Uterus (tissue), 4 donors: Measurements from ENCODE around the gene TMEM132E. TPM values are rescaled to one million over a fixed set of nuclear protein-coding genes. Genes with fewer than 3 reads are reported as not detected.

Source experiments
- DNase-seq, 2 donors: peaks; one replicate each; pipeline ENCODE4 v3.0.0-alpha.2; 2019 to 2020
- H3K27ac ChIP-seq, 2 donors: fragments of 200-600 bp; sonication (generic); 1 replicate in 1 of 2; 2 replicates in 1 of 2; pipeline ENCODE4 v1.5.1; 2016 to 2018
- H3K27me3 ChIP-seq, 2 donors: fragments of 200-600 bp; sonication (generic); one replicate each; pipeline ENCODE4 v1.5.1; 2018 to 2019; ENCODE audit warnings: control low read depth in 1 of 2
- H3K36me3 ChIP-seq, 2 donors: fragments of 200-600 bp; sonication (generic); one replicate each; pipeline ENCODE4 v1.5.1; 2019; ENCODE audit warnings: control low read depth in 1 of 2
- H3K4me1 ChIP-seq, 2 donors: fragments of 200-600 bp; sonication (generic); one replicate each; pipeline ENCODE4 v1.5.1; 2018 to 2019; ENCODE audit warnings: control low read depth in 1 of 2
- H3K4me3 ChIP-seq, 2 donors: fragments of 200-600 bp; sonication (generic); 1 replicate in 1 of 2; 2 replicates in 1 of 2; pipeline ENCODE4 v1.5.1; 2018 to 2019; ENCODE audit warnings: mild to moderate bottlenecking in 1 of 2
- H3K9me3 ChIP-seq, 2 donors: fragments of 200-600 bp; sonication (generic); one replicate each; pipeline ENCODE4 v1.5.1; 2019; ENCODE audit warnings: control low read depth in 1 of 2
- POLR2A ChIP-seq, 2 donors: fragments of 450-650 bp; IDR thresholded peaks; one replicate each; pipeline ENCODE4 v1.6.1; 2016; ENCODE audit warnings: antibody characterized with exemption in 2 of 2, mild to moderate bottlenecking in 1 of 2, moderate library complexity in 1 of 2
- intact Hi-C: fragments of 100-400 bp; cut with DNase I; formaldehyde crosslinking; loops from one replicate; pipeline ENCODE4 v1.15.1; 2023; ENCODE audit warnings: low total_unique reads
- total RNA-seq, 4 donors: library from RNA; depleted of rRNA in 3 of 4; stranded (reverse); fragments of >200 nt in 3 of 4; gene quantifications; one replicate each; pipeline versions ENCODE4 v1.1.0 to v1.2.4, GENCODE V29; 2014 to 2023
- TF ChIP-seq, protein P1 (sequence below), 4 experiments: fragments of 200-600 bp in 2 of 4; fragments of 450-650 bp in 2 of 4; sonication (generic) in 2 of 4; IDR thresholded peaks; one replicate each; pipeline ENCODE4 v1.5.1; 2016 to 2019; ENCODE audit warnings: antibody characterized with exemption in 4 of 4, mild to moderate bottlenecking in 2 of 4, moderate library complexity in 1 of 4
- donor health status: DM: yes; HTN: yes; CAD: no.

The TMEM132E gene
- total RNA-seq, 4 donors from 2014 or later, result 0.90 TPM; not detected in 3

DNA sequence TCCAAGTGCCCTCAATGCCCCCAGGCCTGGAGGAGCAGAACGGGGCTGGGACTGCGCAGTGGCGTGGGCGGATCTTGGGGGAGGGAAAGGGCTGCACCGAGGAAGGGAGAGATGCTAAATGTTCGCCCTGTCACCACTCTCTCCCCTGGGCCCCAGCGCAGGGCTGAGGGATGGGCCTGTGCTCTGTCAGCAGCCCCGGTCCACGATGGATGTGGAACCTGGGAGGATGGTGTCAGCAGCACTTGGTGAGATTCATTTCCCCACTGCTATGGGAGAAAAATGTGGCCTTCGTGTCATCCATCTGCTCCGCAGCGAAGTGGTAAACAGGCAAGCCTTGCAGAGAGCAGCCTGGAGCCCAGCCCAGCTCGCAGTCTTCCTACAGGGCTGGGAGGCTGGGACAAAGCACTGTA lies 72.0 kb downstream of the TMEM132E start:
- Histone ChIP-seq H3K4me1 (no peaks in the 10 kb centered on the region), H3K4me3 (no peak overlapping the region), H3K9me3 (no peaks in the 10 kb centered on the region), H3K36me3 (no peaks in the 10 kb centered on the region), H3K27ac (no peak overlapping the region), H3K27me3 (no peaks in the 10 kb centered on the region)
- no peak for DNase-seq
- TF ChIP-seq, protein P1, sequence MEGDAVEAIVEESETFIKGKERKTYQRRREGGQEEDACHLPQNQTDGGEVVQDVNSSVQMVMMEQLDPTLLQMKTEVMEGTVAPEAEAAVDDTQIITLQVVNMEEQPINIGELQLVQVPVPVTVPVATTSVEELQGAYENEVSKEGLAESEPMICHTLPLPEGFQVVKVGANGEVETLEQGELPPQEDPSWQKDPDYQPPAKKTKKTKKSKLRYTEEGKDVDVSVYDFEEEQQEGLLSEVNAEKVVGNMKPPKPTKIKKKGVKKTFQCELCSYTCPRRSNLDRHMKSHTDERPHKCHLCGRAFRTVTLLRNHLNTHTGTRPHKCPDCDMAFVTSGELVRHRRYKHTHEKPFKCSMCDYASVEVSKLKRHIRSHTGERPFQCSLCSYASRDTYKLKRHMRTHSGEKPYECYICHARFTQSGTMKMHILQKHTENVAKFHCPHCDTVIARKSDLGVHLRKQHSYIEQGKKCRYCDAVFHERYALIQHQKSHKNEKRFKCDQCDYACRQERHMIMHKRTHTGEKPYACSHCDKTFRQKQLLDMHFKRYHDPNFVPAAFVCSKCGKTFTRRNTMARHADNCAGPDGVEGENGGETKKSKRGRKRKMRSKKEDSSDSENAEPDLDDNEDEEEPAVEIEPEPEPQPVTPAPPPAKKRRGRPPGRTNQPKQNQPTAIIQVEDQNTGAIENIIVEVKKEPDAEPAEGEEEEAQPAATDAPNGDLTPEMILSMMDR (IDR thresholded peaks at IDR 0.05), result no peak
- no peak for TF ChIP-seq POLR2A (IDR thresholded peaks at IDR 0.05)
- intact Hi-C loops, result no loop called here

DNA sequence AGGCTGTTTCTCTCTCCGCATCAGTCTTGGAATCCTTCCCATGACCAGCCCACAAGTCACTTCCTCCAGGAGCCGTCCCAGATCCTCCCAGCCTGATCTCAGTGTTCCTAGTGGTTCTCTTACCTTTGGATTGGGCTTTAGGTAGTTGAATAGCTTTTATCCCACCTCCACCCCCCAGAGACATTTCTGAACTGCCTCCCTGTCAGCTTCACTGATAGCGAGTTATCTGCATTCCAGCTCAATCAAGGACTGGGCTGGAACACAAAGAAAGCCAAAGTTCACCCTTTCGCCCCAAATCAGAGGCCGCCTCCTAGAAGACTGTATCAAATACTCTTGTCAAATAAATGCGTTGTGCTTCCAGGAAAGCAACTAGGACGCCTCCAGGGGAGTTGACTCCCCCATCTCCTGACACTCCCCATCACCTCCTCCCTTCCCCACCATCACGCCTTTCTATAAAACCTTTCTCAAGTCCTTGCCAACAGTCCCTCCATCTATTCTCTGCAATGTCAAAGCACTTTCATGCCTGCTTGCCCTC lies 72.7 kb downstream of the TMEM132E start:
- Histone ChIP-seq H3K4me1 (no peaks in the 10 kb centered on the region), H3K9me3 (no peaks in the 10 kb centered on the region), H3K27me3 (no peaks in the 10 kb centered on the region), H3K27ac (no peak overlapping the region), H3K36me3 (no peaks in the 10 kb centered on the region), H3K4me3 (no peak overlapping the region)
- TF ChIP-seq POLR2A (IDR thresholded peaks at IDR 0.05), result no peak
- TF ChIP-seq, protein P1 (IDR thresholded peaks at IDR 0.05), result no peak
- intact Hi-C loops, result no loop called here
- no peak for DNase-seq

DNA sequence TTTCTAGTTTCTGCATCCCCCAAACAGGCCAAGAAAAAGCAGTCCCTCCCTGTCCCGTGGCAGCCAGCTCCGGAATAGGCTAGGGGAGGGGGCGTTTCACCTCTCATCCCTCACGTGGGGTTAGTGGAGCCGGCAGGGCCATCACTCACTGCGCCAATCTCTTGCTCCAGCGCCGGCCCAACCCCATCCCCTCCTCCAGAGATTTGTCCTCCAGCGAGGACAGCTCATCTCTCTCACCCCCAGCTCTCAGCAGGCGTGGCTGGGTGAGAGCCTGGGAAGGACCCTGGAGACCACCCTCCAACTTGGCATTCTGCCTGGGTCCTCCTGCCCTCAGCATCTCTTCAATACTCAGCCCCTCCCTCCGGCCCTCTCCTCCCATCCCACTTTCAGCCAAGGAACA lies 74.1 kb downstream of the TMEM132E start:
- H3K27ac ChIP-seq, result no peak overlapping the region
- no peaks in the 10 kb centered on the region for H3K27me3 ChIP-seq
- TF ChIP-seq POLR2A (IDR thresholded peaks at IDR 0.05), result no peak
- TF ChIP-seq, protein P1 (IDR thresholded peaks at IDR 0.05), result no peak
- no peaks in the 10 kb centered on the region for H3K4me1 ChIP-seq
- no peaks in the 10 kb centered on the region for H3K36me3 ChIP-seq
- DNase-seq, result no peak
- H3K4me3 ChIP-seq, result no peak overlapping the region
- intact Hi-C loops, result no loop called here
- H3K9me3 ChIP-seq, result no peaks in the 10 kb centered on the region

DNA sequence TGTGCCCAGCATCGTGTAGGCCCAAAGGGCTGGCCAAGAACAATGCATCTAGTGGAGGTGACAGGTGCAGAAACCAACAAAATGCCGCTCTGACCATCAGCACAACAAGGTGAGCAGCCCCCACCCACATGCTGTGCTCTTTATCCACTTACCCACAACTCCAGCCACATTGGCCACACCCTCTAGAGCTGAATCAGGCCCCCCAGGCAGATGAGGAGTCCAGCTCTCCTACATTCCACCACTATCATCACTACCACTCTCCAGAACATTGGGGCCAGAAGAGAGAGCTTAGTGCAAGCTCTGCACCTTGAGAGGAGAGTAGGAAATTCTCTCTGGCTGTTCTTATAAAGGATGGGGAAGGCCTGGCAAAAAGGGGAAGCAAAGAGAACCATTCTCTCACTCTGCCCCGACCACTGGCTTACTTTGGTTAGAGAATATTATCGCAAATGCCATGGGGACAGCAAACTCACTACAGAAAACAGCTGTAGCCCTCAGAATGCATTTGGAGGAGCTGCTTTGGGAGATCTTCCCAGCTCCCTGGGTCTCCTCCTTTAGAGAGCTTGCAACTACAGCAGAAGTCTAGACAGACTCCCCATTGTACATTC lies 75.0 kb downstream of the TMEM132E start:
- intact Hi-C loops, result no loop called here
- no peaks in the 10 kb centered on the region for H3K9me3 ChIP-seq
- no peaks in the 10 kb centered on the region for H3K4me1 ChIP-seq
- TF ChIP-seq, protein P1 (IDR thresholded peaks at IDR 0.05), result no peak
- TF ChIP-seq POLR2A (IDR thresholded peaks at IDR 0.05), result no peak
- H3K27me3 ChIP-seq, result no peaks in the 10 kb centered on the region
- no peak overlapping the region for H3K27ac ChIP-seq
- no peak for DNase-seq
- no peaks in the 10 kb centered on the region for H3K36me3 ChIP-seq
- H3K4me3 ChIP-seq, result no peak overlapping the region

DNA sequence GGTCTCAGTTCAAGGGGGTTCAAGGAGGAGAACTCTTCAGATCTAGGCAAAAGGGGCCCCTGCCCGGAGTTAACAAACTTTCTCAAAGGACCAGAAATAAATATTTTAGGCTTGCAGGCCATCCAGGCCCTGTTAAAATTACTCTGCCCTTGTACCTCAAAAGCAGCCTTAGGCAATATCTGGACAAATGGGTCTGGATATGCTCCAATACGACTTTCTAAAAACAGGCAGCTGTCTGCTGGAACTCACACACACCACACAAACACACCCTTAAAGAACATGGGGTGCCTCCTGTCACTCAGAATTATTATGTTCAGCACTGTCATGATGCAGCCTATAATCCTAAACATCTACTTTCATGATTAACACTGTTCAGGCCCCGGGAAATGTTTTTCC lies 75.5 kb downstream of the TMEM132E start:
- TF ChIP-seq, protein P1 (IDR thresholded peaks at IDR 0.05), result no peak
- DNase-seq, result no peak
- Histone ChIP-seq H3K27ac (no peak overlapping the region), H3K36me3 (no peaks in the 10 kb centered on the region), H3K4me3 (no peak overlapping the region), H3K4me1 (no peaks in the 10 kb centered on the region), H3K27me3 (no peaks in the 10 kb centered on the region), H3K9me3 (no peaks in the 10 kb centered on the region)
- intact Hi-C loops, result no loop called here
